GM23338 (cell line): ENCODE results near the gene SOX30. TPM values are rescaled to one million over a fixed set of nuclear protein-coding genes. Genes with fewer than 3 reads are reported as not detected.

ENCODE experiments used
- ATAC-seq: fragments of 200-7000 bp; cut with Tn5 transposase; 3 replicates; pipeline ENCODE4 v1.9.1; 2020
- DNase-seq: peaks from one replicate; pipeline ENCODE4 v3.0.0-alpha.2; 2015; ENCODE audit warnings: low spot score
- H2AFZ ChIP-seq: fragments of 200-600 bp; sonication (generic); 2 replicates; pipeline ENCODE4 v1.8.0; 2016; ENCODE audit warnings: antibody characterized with exemption, mild to moderate bottlenecking, moderate library complexity
- H3F3A ChIP-seq: fragments of 200-600 bp; sonication (generic); replicated peaks from 2 replicates; pipeline ENCODE4 v1.8.0; 2017; ENCODE audit warnings: antibody characterized with exemption, mixed run types, low read depth
- H3K27ac ChIP-seq: fragments of 200-600 bp; sonication (generic); 2 replicates; pipeline ENCODE4 v1.6.1; 2016; ENCODE audit warnings: low read depth
- H3K27me3 ChIP-seq: fragments of 200-600 bp; sonication (generic); 2 replicates; pipeline ENCODE4 v1.8.0; 2016; ENCODE audit warnings: mild to moderate bottlenecking, mixed run types, moderate library complexity; ENCODE audit not compliant: insufficient read depth
- H3K36me3 ChIP-seq: fragments of 200-600 bp; sonication (generic); 2 replicates; pipeline ENCODE4 v1.8.0; 2016; ENCODE audit warnings: mild to moderate bottlenecking; ENCODE audit not compliant: insufficient read depth
- H3K4me1 ChIP-seq: fragments of 200-600 bp; sonication (generic); 2 replicates; pipeline ENCODE4 v1.8.0; 2016; ENCODE audit warnings: mild to moderate bottlenecking, moderate library complexity; ENCODE audit not compliant: insufficient read depth
- H3K4me2 ChIP-seq: fragments of 200-600 bp; sonication (generic); 2 replicates; pipeline ENCODE4 v1.7.1; 2017; ENCODE audit warnings: mixed run types
- H3K4me3 ChIP-seq: fragments of 200-600 bp; sonication (generic); 2 replicates; pipeline ENCODE4 v1.6.1; 2016; ENCODE audit warnings: mixed run types
- H3K79me2 ChIP-seq: fragments of 200-600 bp; sonication (generic); replicated peaks from 2 replicates; pipeline ENCODE4 v1.8.0; 2017; ENCODE audit warnings: mild to moderate bottlenecking; ENCODE audit not compliant: insufficient read depth
- H3K9me2 ChIP-seq: fragments of 200-600 bp; sonication (generic); 2 replicates; pipeline ENCODE4 v1.8.0; 2017; ENCODE audit not compliant: insufficient read depth
- H4K20me1 ChIP-seq: fragments of 200-600 bp; sonication (generic); replicated peaks from 2 replicates; pipeline ENCODE4 v1.8.0; 2017; ENCODE audit warnings: mild to moderate bottlenecking; ENCODE audit not compliant: insufficient read depth
- H3K27ac Mint-ChIP-seq: 2 replicates; pipeline ENCODE4 v1.8.0; 2020; ENCODE audit warnings: inconsistent platforms, mild to moderate bottlenecking, moderate library complexity, mixed read lengths
- H3K27me3 Mint-ChIP-seq: 3 replicates; pipeline ENCODE4 v1.8.0; 2022; ENCODE audit warnings: low read depth, mild to moderate bottlenecking, moderate library complexity, mixed read lengths, inconsistent platforms; ENCODE audit not compliant: insufficient read depth, poor library complexity
- H3K36me3 Mint-ChIP-seq: 3 replicates; pipeline ENCODE4 v1.8.0; 2021; ENCODE audit warnings: low read depth, mild to moderate bottlenecking, inconsistent platforms, moderate library complexity, mixed read lengths
- H3K4me1 Mint-ChIP-seq: 3 replicates; pipeline ENCODE4 v1.8.0; 2020; ENCODE audit warnings: mild to moderate bottlenecking, inconsistent platforms, mixed read lengths
- H3K4me3 Mint-ChIP-seq: 3 replicates; pipeline ENCODE4 v1.8.0; 2021; ENCODE audit warnings: moderate library complexity, mild to moderate bottlenecking, inconsistent platforms, mixed read lengths
- H3K9me3 Mint-ChIP-seq: 3 replicates; pipeline ENCODE4 v1.8.0; 2020; ENCODE audit warnings: moderate library complexity, mild to moderate bottlenecking, inconsistent platforms, mixed read lengths
- CREB1 ChIP-seq: fragments of 250-450 bp; sonication (Bioruptor Pico); IDR thresholded peaks from 2 replicates; pipeline ENCODE4 v1.5.0; 2020; ENCODE audit warnings: low read depth, mild to moderate bottlenecking, moderate library complexity
- EZH2 ChIP-seq: fragments of 200-600 bp; sonication (generic); IDR thresholded peaks from one replicate; pipeline ENCODE4 v1.8.0; 2017; ENCODE audit warnings: antibody characterized with exemption, mild to moderate bottlenecking, low read depth; ENCODE audit not compliant: unreplicated experiment
- EZH2phosphoT487 ChIP-seq: fragments of 200-600 bp; sonication (generic); IDR thresholded peaks from one replicate; pipeline ENCODE4 v1.8.1; 2018; ENCODE audit warnings: antibody characterized with exemption; ENCODE audit not compliant: unreplicated experiment
- JUNB ChIP-seq: IDR thresholded peaks from one replicate; pipeline ENCODE4 v1.6.1; 2016; ENCODE audit warnings: antibody characterized with exemption; ENCODE audit not compliant: unreplicated experiment
- NANOG ChIP-seq: IDR thresholded peaks from 2 replicates; pipeline ENCODE4 v1.6.1; 2016; ENCODE audit warnings: antibody characterized with exemption, borderline replicate concordance
- REST ChIP-seq: IDR thresholded peaks from one replicate; pipeline ENCODE4 v1.6.1; 2018; ENCODE audit warnings: antibody characterized with exemption; ENCODE audit not compliant: unreplicated experiment
- STAT1 ChIP-seq: IDR thresholded peaks from one replicate; pipeline ENCODE4 v1.6.1; 2016; ENCODE audit warnings: antibody characterized with exemption; ENCODE audit not compliant: unreplicated experiment
- ZNF114 ChIP-seq: fragments of 250-450 bp; sonication (Bioruptor Pico); IDR thresholded peaks from 2 replicates; pipeline ENCODE4 v1.5.0; 2020; ENCODE audit warnings: mild to moderate bottlenecking, moderate library complexity
- polyA plus RNA-seq: library from polyadenylated mRNA; unstranded; fragments of >200 nt; fragmentation: Nextera tagmentation; extraction: Ambion mirVana; gene quantifications from 2 replicates; pipeline ENCODE4 v1.2.1, GENCODE V29; 2016
- total RNA-seq: library from RNA; depleted of rRNA; stranded (reverse); fragments of >200 nt; shearing (Covaris generic); gene quantifications from 2 replicates; pipeline ENCODE4 v1.2.3, GENCODE V29; 2014
- TF ChIP-seq, protein P1 (sequence below): IDR thresholded peaks from 2 replicates; pipeline ENCODE4 v1.6.1; 2016; ENCODE audit warnings: antibody characterized with exemption

SOX30 gene
- total and polyA plus RNA-seq, 2 experiments from 2014 or later: 0.47 to 1.3 TPM

DNA sequence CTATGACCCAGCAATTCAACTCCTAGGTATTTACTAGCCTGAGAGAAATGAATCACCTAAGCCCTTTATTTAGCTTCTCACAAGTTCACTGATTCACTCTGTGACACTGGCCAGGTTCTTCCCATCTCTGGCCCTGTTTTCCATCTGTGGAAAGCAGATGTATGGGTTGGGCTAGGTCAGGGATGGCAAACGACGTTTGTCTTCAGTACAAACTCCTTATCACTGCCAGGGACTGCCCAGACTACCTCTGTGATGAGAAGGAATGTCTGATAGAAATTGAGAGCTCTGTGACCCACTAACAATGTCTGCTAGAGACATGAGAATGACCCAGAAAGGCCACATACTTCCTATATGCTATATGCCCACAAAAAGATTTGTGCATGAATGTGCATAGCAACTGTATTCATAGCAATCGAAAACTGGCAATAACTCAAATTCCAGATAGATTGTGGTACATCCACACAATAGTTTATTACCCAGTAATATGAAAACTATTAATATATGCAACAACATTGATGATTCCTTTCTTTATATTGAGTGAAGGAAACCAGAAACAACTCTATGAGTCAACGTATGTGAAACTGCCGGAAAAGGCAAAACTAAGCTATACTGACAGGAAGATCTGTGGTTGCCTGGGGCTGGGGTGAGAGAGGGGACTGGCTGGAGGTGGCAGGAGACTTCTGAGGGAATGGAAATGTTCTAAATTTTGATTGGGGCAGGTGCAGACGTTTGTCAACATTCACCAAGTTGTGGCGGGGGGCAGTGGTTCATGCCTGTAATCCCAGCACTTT lies 44.7 kb downstream of the SOX30 start:
- DNase-seq: no peak
- no peak for ATAC-seq
- Mint-ChIP-seq H3K27ac (no peak overlapping the region), H3K36me3 (no peaks in the 10 kb centered on the region), H3K9me3 (no peaks in the 10 kb centered on the region; the same call in 2 of the 3 replicates), H3K4me3 (no peak overlapping the region), H3K27me3 (no peaks in the 10 kb centered on the region), H3K4me1 (no peaks in the 10 kb centered on the region)
- H3F3A ChIP-seq: no peaks in the 10 kb centered on the region
- no peaks in the 10 kb centered on the region for H3K79me2 ChIP-seq
- TF ChIP-seq ZNF114 (CRISPR knock-in tag) (no peak), EZH2 (no peak), NANOG (no peak), STAT1 (no peak), EZH2phosphoT487 (no peak)
- TF ChIP-seq, protein P1, sequence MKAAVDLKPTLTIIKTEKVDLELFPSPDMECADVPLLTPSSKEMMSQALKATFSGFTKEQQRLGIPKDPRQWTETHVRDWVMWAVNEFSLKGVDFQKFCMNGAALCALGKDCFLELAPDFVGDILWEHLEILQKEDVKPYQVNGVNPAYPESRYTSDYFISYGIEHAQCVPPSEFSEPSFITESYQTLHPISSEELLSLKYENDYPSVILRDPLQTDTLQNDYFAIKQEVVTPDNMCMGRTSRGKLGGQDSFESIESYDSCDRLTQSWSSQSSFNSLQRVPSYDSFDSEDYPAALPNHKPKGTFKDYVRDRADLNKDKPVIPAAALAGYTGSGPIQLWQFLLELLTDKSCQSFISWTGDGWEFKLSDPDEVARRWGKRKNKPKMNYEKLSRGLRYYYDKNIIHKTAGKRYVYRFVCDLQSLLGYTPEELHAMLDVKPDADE: no peak
- no peaks in the 10 kb centered on the region for H3K36me3 ChIP-seq
- no peaks in the 10 kb centered on the region for H4K20me1 ChIP-seq
- H3K4me3 ChIP-seq: no peak overlapping the region
- no peaks in the 10 kb centered on the region for H3K9me2 ChIP-seq
- no peak overlapping the region for H3K27ac ChIP-seq
- H2AFZ ChIP-seq: no peak overlapping the region
- H3K4me1 ChIP-seq: no peaks in the 10 kb centered on the region
- H3K4me2 ChIP-seq: no peak overlapping the region
- no peaks in the 10 kb centered on the region for H3K27me3 ChIP-seq

GRCh38 chr5:157606046-157606445 lies 46.2 kb downstream of the SOX30 start:
- Histone ChIP-seq H3K79me2 (no peaks in the 10 kb centered on the region), H3K4me2 (no peak overlapping the region), H3K36me3 (no peaks in the 10 kb centered on the region), H3K9me2 (no peaks in the 10 kb centered on the region), H3K27me3 (no peaks in the 10 kb centered on the region), H3K4me3 (no peak overlapping the region), H3F3A (no peaks in the 10 kb centered on the region), H2AFZ (no peak overlapping the region), H3K4me1 (no peaks in the 10 kb centered on the region), H3K27ac (no peak overlapping the region), H4K20me1 (no peaks in the 10 kb centered on the region)
- Mint-ChIP-seq H3K27me3 (no peaks in the 10 kb centered on the region), H3K4me3 (no peak overlapping the region), H3K4me1 (no peaks in the 10 kb centered on the region), H3K9me3 (no peaks in the 10 kb centered on the region; the same call in 2 of the 3 replicates), H3K36me3 (no peaks in the 10 kb centered on the region), H3K27ac (no peak overlapping the region)
- TF ChIP-seq REST (no peak), CREB1 (no peak), EZH2 (no peak), NANOG (no peak), JUNB (no peak)
- DNase-seq: no peak
- no peak for ATAC-seq
